GM23248 (cell line): ENCODE results near the gene TGFBR1. TPM values are rescaled to one million over a fixed set of nuclear protein-coding genes. Genes with fewer than 3 reads are reported as not detected.

Source experiments
- DNase-seq: peaks from one replicate; pipeline ENCODE4 v3.0.0-alpha.2; 2015
- H2AFZ ChIP-seq: fragments of 200-600 bp; sonication (generic); 2 replicates; pipeline ENCODE4 v1.6.1; 2016; ENCODE audit warnings: antibody characterized with exemption
- H3F3A ChIP-seq: fragments of 200-600 bp; sonication (generic); 2 replicates; pipeline ENCODE4 v1.6.1; 2016; ENCODE audit warnings: mild to moderate bottlenecking, antibody characterized with exemption, mixed run types; ENCODE audit not compliant: insufficient read depth
- H3K27ac ChIP-seq: fragments of 200-600 bp; sonication (generic); 2 replicates; pipeline ENCODE4 v1.5.1; 2016; ENCODE audit warnings: mild to moderate bottlenecking
- H3K27me3 ChIP-seq: fragments of 200-600 bp; sonication (generic); replicated peaks from 2 replicates; pipeline ENCODE4 v1.6.1; 2016; ENCODE audit warnings: mild to moderate bottlenecking; ENCODE audit not compliant: insufficient read depth
- H3K36me3 ChIP-seq: fragments of 200-600 bp; sonication (generic); 2 replicates; pipeline ENCODE4 v1.6.1; 2016; ENCODE audit warnings: low read depth, mild to moderate bottlenecking
- H3K4me1 ChIP-seq: fragments of 200-600 bp; sonication (generic); 2 replicates; pipeline ENCODE4 v1.6.1; 2016; ENCODE audit warnings: mild to moderate bottlenecking; ENCODE audit not compliant: insufficient read depth
- H3K4me2 ChIP-seq: fragments of 200-600 bp; sonication (generic); one replicate; pipeline ENCODE4 v1.6.1; 2016; ENCODE audit warnings: mild to moderate bottlenecking; ENCODE audit not compliant: unreplicated experiment
- H3K4me3 ChIP-seq: fragments of 200-600 bp; sonication (generic); 2 replicates; pipeline ENCODE4 v1.5.1; 2016; ENCODE audit warnings: mild to moderate bottlenecking
- H3K79me2 ChIP-seq: fragments of 200-600 bp; sonication (generic); 2 replicates; pipeline ENCODE4 v1.6.1; 2016; ENCODE audit warnings: mild to moderate bottlenecking; ENCODE audit not compliant: insufficient read depth
- H3K9ac ChIP-seq: fragments of 200-600 bp; sonication (generic); 2 replicates; pipeline ENCODE4 v1.6.1; 2016; ENCODE audit warnings: mild to moderate bottlenecking
- H3K9me2 ChIP-seq: fragments of 200-600 bp; sonication (generic); 2 replicates; pipeline ENCODE4 v1.6.1; 2016; ENCODE audit warnings: mixed run types, mild to moderate bottlenecking, moderate library complexity; ENCODE audit not compliant: insufficient read depth
- H3K9me3 ChIP-seq: fragments of 200-600 bp; sonication (generic); one replicate; pipeline ENCODE4 v1.6.1; 2017; ENCODE audit warnings: low read depth
- H4K20me1 ChIP-seq: fragments of 200-600 bp; sonication (generic); 2 replicates; pipeline ENCODE4 v1.6.0; 2016; ENCODE audit not compliant: insufficient read depth
- EZH2 ChIP-seq: fragments of 200-600 bp; sonication (generic); IDR thresholded peaks from 2 replicates; pipeline ENCODE4 v1.6.1; 2018; ENCODE audit warnings: antibody characterized with exemption, mild to moderate bottlenecking; ENCODE audit not compliant: insufficient read depth, poor library complexity, severe bottlenecking
- EZH2phosphoT487 ChIP-seq: fragments of 200-600 bp; sonication (generic); IDR thresholded peaks from 2 replicates; pipeline ENCODE4 v1.6.1; 2018; ENCODE audit warnings: antibody characterized with exemption, moderate library complexity, mild to moderate bottlenecking, low read depth; ENCODE audit not compliant: insufficient read depth
- WGBS, 2 experiments: methylation state at CpG; one replicate each; pipeline ENCODE4 v1.1.6; 2015 to 2017; ENCODE audit warnings: low lambda C conversion rate in 2 of 2, low coverage in 1 of 2; ENCODE audit errors: missing lambda C conversion rate in 2 of 2; 5-methylcytosine and 5-hydroxymethylcytosine counted together
- in situ Hi-C: fragments of 300-500 bp; cut with MboI; formaldehyde crosslinking; loops from 2 replicates; pipeline ENCODE4 v1.15.0; 2020
- polyA plus RNA-seq: library from polyadenylated mRNA; unstranded; fragments of >200 nt; fragmentation: Nextera tagmentation; extraction: Ambion mirVana; gene quantifications from 2 replicates; pipeline ENCODE4 v1.2.1, GENCODE V29; 2016
- total RNA-seq: library from RNA; depleted of rRNA; stranded (reverse); fragments of >200 nt; shearing (Covaris generic); gene quantifications from 2 replicates; pipeline ENCODE4 v1.2.3, GENCODE V29; 2014

Gene TGFBR1
- total and polyA plus RNA-seq, 2 experiments from 2014 or later = 46.3 to 73.9 TPM

GRCh38 chr9:99135456-99135855 is 30.5 kb downstream of the TGFBR1 start:
- TF ChIP-seq EZH2 = no peak
- TF ChIP-seq EZH2phosphoT487 = no peak
- peak overlapping the region; percentile 17 for H3K27ac ChIP-seq
- in situ Hi-C loops = loop anchor here (10.0 to 25.0 kb wide), 2 partner anchors 123 to 281 kb away; no protein-coding TSS in a partner anchor

GRCh38 chr9:99137225-99137624 is 32.3 kb downstream of the TGFBR1 start:
- H3K9ac ChIP-seq = no peak overlapping the region
- peaks cover 61% of the 10 kb centered on the region for H3K79me2 ChIP-seq
- no peaks in the 10 kb centered on the region for H3K9me2 ChIP-seq
- WGBS, 2 experiments = 98 to 99% methylated on average over 3 of the region's 3 CpGs
- peaks cover 51% of the 10 kb centered on the region for H3K36me3 ChIP-seq
- no peak for TF ChIP-seq EZH2
- TF ChIP-seq EZH2phosphoT487 = no peak
- in situ Hi-C loops = loop anchor here (10.0 to 25.0 kb wide), 2 partner anchors 125 to 282 kb away; no protein-coding TSS in a partner anchor
- DNase-seq = no peak
- H4K20me1 ChIP-seq = no peaks in the 10 kb centered on the region
- H3K4me2 ChIP-seq = no peak overlapping the region
- H3K4me1 ChIP-seq = peaks cover 30% of the 10 kb centered on the region
- no peak overlapping the region for H3K27ac ChIP-seq
- no peak overlapping the region for H2AFZ ChIP-seq
- H3K4me3 ChIP-seq = no peak overlapping the region
- peaks cover 22% of the 10 kb centered on the region for H3F3A ChIP-seq
- H3K27me3 ChIP-seq = no peaks in the 10 kb centered on the region
- no peaks in the 10 kb centered on the region for H3K9me3 ChIP-seq

More at GRCh38 chr9:99135456-99135855, 30.5 kb downstream of the TGFBR1 start:
- H3K9me3 ChIP-seq = no peaks in the 10 kb centered on the region
- H3K79me2 ChIP-seq = peaks cover 73% of the 10 kb centered on the region
- no peaks in the 10 kb centered on the region for H3K27me3 ChIP-seq
- H3K4me2 ChIP-seq = peak overlapping the region; percentile 6
- no peaks in the 10 kb centered on the region for H4K20me1 ChIP-seq
- H3F3A ChIP-seq = peaks cover 22% of the 10 kb centered on the region
- H3K9ac ChIP-seq = 0 out of 2 replicates have a peak overlapping the region, but pooled peaks have one; percentile 0
- peaks cover 48% of the 10 kb centered on the region for H3K36me3 ChIP-seq
- WGBS, 2 experiments = 67 to 69% methylated on average over 4 of the region's 4 CpGs
- no peak for DNase-seq
- peaks cover 28% of the 10 kb centered on the region for H3K4me1 ChIP-seq
- H3K9me2 ChIP-seq = no peaks in the 10 kb centered on the region
- no peak overlapping the region for H2AFZ ChIP-seq
- no peak overlapping the region for H3K4me3 ChIP-seq

GRCh38 chr9:99137891-99138290 is 33.0 kb downstream of the TGFBR1 start:
- H2AFZ ChIP-seq = no peak overlapping the region
- no peak for DNase-seq
- no peaks in the 10 kb centered on the region for H3K9me2 ChIP-seq
- peaks cover 22% of the 10 kb centered on the region for H3F3A ChIP-seq
- no peak overlapping the region for H3K4me3 ChIP-seq
- H3K27me3 ChIP-seq = no peaks in the 10 kb centered on the region
- H3K9ac ChIP-seq = no peak overlapping the region
- no peak for TF ChIP-seq EZH2
- no peak for TF ChIP-seq EZH2phosphoT487
- no peak overlapping the region for H3K27ac ChIP-seq
- peaks cover 52% of the 10 kb centered on the region for H3K36me3 ChIP-seq
- H3K9me3 ChIP-seq = no peaks in the 10 kb centered on the region
- peaks cover 55% of the 10 kb centered on the region for H3K79me2 ChIP-seq
- H3K4me2 ChIP-seq = no peak overlapping the region
- in situ Hi-C loops = loop anchor here (10.0 to 25.0 kb wide), 2 partner anchors 126 to 283 kb away; no protein-coding TSS in a partner anchor
- H3K4me1 ChIP-seq = peaks cover 30% of the 10 kb centered on the region
- 91 to 92% methylated on average over 7 of the region's 7 CpGs for WGBS, 2 experiments
- no peaks in the 10 kb centered on the region for H4K20me1 ChIP-seq

- peaks cover 26% of the 10 kb centered on the region for H3F3A ChIP-seq
- no peaks in the 10 kb centered on the region for H3K9me3 ChIP-seq
- H3K27ac ChIP-seq = no peak overlapping the region
- H3K4me3 ChIP-seq = no peak overlapping the region
- H3K4me1 ChIP-seq = peaks cover 30% of the 10 kb centered on the region
- DNase-seq = no peak
- 81 to 84% methylated on average over 8 of the region's 8 CpGs for WGBS, 2 experiments
- no peaks in the 10 kb centered on the region for H4K20me1 ChIP-seq
- TF ChIP-seq EZH2 = no peak
- no peaks in the 10 kb centered on the region for H3K9me2 ChIP-seq
- H3K4me2 ChIP-seq = no peak overlapping the region
- H3K79me2 ChIP-seq = peaks cover 47% of the 10 kb centered on the region
- H3K27me3 ChIP-seq = no peaks in the 10 kb centered on the region
- H3K36me3 ChIP-seq = peaks cover 52% of the 10 kb centered on the region
- H3K9ac ChIP-seq = no peak overlapping the region
- in situ Hi-C loops = loop anchor here (10.0 to 25.0 kb wide), 2 partner anchors 126 to 284 kb away; no protein-coding TSS in a partner anchor
- H2AFZ ChIP-seq = no peak overlapping the region
Measured at GRCh38 chr9:99138424-99139284, 33.7 kb downstream of the TGFBR1 start.
